PC-3 (cell line): ENCODE results near the gene ARHGAP27. TPM values are rescaled to one million over a fixed set of nuclear protein-coding genes. Genes with fewer than 3 reads are reported as not detected.

Experiments used
- ATAC-seq: fragments of 200-7000 bp; cut with Tn5 transposase; 2 replicates; pipeline ENCODE4 v1.9.1; 2020; ENCODE audit warnings: mild to moderate bottlenecking, moderate library complexity
- BruUV-seq: library from RNA; stranded (reverse); fragments of 400-500 nt; replicated peaks from 2 replicates; lab custom pipeline; 2021; lab: Mats Ljungman, UMichigan
- CTCF ChIA-PET: fragments of 300-600 bp; sonication (Branson Sonifier 250); formaldehyde crosslinking; loops from one replicate; lab custom pipeline; 2022; ENCODE audit warnings: antibody characterized with exemption; lab: Charles Lee
- POLR2A ChIA-PET: fragments of 300-600 bp; sonication (Branson Sonifier 250); formaldehyde crosslinking; loops from one replicate; lab custom pipeline; 2022; ENCODE audit warnings: antibody characterized with exemption; ENCODE audit not compliant: unreplicated experiment; lab: Charles Lee
- DNase-seq: peaks from one replicate; pipeline ENCODE4 v3.0.0-alpha.2; 2015
- H2AFZ ChIP-seq: fragments of 300-600 bp; sonication (generic); 2 replicates; pipeline ENCODE4 v1.6.0; 2016; ENCODE audit warnings: antibody characterized with exemption, low read length
- H3F3A ChIP-seq: fragments of 300-600 bp; sonication (generic); one replicate; pipeline ENCODE4 v1.6.0; 2017; ENCODE audit warnings: antibody characterized with exemption, low read length, control low read depth, mild to moderate bottlenecking; ENCODE audit not compliant: unreplicated experiment
- H3K27ac ChIP-seq: fragments of 300-600 bp; sonication (generic); 2 replicates; pipeline ENCODE4 v1.5.1; 2016; ENCODE audit warnings: mild to moderate bottlenecking, low read length
- H3K27me3 ChIP-seq: fragments of 300-600 bp; sonication (generic); 2 replicates; pipeline ENCODE4 v1.6.1; 2016; ENCODE audit warnings: low read length, mixed read lengths
- H3K36me3 ChIP-seq: fragments of 300-600 bp; sonication (generic); 2 replicates; pipeline ENCODE4 v1.6.1; 2016; ENCODE audit warnings: low read depth, mixed run types, low read length, mixed read lengths
- H3K4me1 ChIP-seq: fragments of 300-600 bp; sonication (generic); 2 replicates; pipeline ENCODE4 v1.5.1; 2016; ENCODE audit warnings: low read length; ENCODE audit not compliant: insufficient read depth
- H3K4me2 ChIP-seq: fragments of 300-600 bp; sonication (generic); 2 replicates; pipeline ENCODE4 v1.6.0; 2016; ENCODE audit warnings: low read length
- H3K4me3 ChIP-seq: fragments of 300-600 bp; sonication (generic); 2 replicates; pipeline ENCODE4 v1.5.1; 2016; ENCODE audit warnings: mild to moderate bottlenecking, low read length, mixed read lengths
- H3K79me2 ChIP-seq: fragments of 300-600 bp; sonication (generic); 2 replicates; pipeline ENCODE4 v1.6.1; 2017; ENCODE audit warnings: low read length, mixed read lengths
- H3K9ac ChIP-seq: fragments of 300-600 bp; sonication (generic); 2 replicates; pipeline ENCODE4 v1.6.0; 2016; ENCODE audit warnings: mild to moderate bottlenecking, low read length
- H3K9me2 ChIP-seq: fragments of 300-600 bp; sonication (generic); replicated peaks from 2 replicates; pipeline ENCODE4 v1.6.1; 2016; ENCODE audit warnings: mixed run types, low read length, mixed read lengths
- H3K9me3 ChIP-seq: fragments of 300-600 bp; sonication (generic); 2 replicates; pipeline ENCODE4 v1.6.1; 2016; ENCODE audit warnings: low read length, mixed read lengths
- H4K20me1 ChIP-seq: fragments of 300-600 bp; sonication (generic); 2 replicates; pipeline ENCODE4 v1.6.1; 2016; ENCODE audit warnings: low read length, mixed read lengths
- EZH2 ChIP-seq: fragments of 300-600 bp; sonication (generic); IDR thresholded peaks from one replicate; pipeline ENCODE4 v1.6.1; 2017; ENCODE audit warnings: antibody characterized with exemption, mild to moderate bottlenecking, low read length; ENCODE audit not compliant: unreplicated experiment
- EZH2phosphoT487 ChIP-seq: fragments of 300-600 bp; sonication (generic); IDR thresholded peaks from 2 replicates; pipeline ENCODE4 v1.6.1; 2018; ENCODE audit warnings: mild to moderate bottlenecking, antibody characterized with exemption, low read length, borderline replicate concordance
- intact Hi-C: fragments of 100-400 bp; cut with micrococcal nuclease; formaldehyde crosslinking; loops from 2 replicates; pipeline ENCODE4 v1.9.0; 2023
- total RNA-seq: library from RNA; depleted of rRNA; stranded (reverse); fragments of >200 nt; gene quantifications from 2 replicates; pipeline ENCODE4 v1.2.3, GENCODE V29; 2014
- TF ChIP-seq, protein P1 (sequence below): fragments of 300-600 bp; sonication (generic); conservative IDR thresholded peaks from 2 replicates; pipeline ENCODE4 v1.5.1; 2017; ENCODE audit warnings: antibody characterized with exemption, low read depth, mild to moderate bottlenecking, low read length

ARHGAP27 gene
- total RNA-seq, 1 experiment from 2014 or later, result 119 TPM

DNA sequence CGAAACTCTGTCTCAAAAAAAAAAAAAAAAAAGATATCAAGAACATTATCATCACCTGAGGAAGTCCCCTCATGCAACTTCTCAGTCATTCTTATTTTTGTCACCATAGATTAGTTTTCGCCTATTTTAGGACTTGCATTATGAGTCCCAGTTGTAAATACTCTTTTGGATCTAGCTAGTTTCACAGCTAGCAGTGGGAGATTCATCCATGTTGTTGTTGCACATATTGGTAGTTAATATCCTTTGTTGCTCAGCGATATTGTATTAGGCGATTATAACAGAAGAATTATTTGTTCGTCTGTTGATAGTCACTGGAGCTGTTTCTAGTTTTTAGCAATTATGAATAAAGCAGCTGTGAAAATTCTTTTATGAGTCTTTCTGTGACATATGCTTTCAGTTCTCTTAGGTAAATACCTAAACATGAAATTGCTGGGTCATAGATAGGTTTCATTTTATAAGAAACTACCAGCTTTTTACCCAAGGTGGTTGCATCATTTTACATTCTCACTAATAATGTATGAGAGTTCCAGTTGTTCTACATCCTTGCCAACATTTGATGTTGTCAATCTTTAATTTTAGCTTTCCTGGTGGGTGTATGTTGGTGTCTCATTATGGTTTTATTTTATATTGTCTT lies 75.2 kb downstream of the ARHGAP27 start:
- Histone ChIP-seq H3K4me2 (no peak overlapping the region), H3K9me2 (no peaks in the 10 kb centered on the region), H3K79me2 (no peaks in the 10 kb centered on the region), H3K9ac (no peak overlapping the region), H4K20me1 (no peaks in the 10 kb centered on the region), H3K4me1 (no peaks in the 10 kb centered on the region), H3K27me3 (no peaks in the 10 kb centered on the region), H3K27ac (no peak overlapping the region), H3K9me3 (no peaks in the 10 kb centered on the region), H2AFZ (no peak overlapping the region), H3F3A (no peaks in the 10 kb centered on the region), H3K36me3 (no peaks in the 10 kb centered on the region), H3K4me3 (no peak overlapping the region)
- BruUV-seq, result no TSS peak
- no peak for DNase-seq
- CTCF ChIA-PET, result no interaction called here
- TF ChIP-seq, protein P1, sequence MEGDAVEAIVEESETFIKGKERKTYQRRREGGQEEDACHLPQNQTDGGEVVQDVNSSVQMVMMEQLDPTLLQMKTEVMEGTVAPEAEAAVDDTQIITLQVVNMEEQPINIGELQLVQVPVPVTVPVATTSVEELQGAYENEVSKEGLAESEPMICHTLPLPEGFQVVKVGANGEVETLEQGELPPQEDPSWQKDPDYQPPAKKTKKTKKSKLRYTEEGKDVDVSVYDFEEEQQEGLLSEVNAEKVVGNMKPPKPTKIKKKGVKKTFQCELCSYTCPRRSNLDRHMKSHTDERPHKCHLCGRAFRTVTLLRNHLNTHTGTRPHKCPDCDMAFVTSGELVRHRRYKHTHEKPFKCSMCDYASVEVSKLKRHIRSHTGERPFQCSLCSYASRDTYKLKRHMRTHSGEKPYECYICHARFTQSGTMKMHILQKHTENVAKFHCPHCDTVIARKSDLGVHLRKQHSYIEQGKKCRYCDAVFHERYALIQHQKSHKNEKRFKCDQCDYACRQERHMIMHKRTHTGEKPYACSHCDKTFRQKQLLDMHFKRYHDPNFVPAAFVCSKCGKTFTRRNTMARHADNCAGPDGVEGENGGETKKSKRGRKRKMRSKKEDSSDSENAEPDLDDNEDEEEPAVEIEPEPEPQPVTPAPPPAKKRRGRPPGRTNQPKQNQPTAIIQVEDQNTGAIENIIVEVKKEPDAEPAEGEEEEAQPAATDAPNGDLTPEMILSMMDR, result no peak
- POLR2A ChIA-PET, result no interaction called here
- intact Hi-C loops, result no loop called here
- ATAC-seq, result no peak

GRCh38 chr17:45355087-45355486 lies 77.6 kb downstream of the ARHGAP27 start:
- peak; percentile 15 for DNase-seq
- H3K9ac ChIP-seq, result no peak overlapping the region
- POLR2A ChIA-PET, result no interaction called here
- no peak overlapping the region for H3K4me2 ChIP-seq
- TF ChIP-seq EZH2 (no peak), EZH2phosphoT487 (no peak)
- TF ChIP-seq, protein P1, result no peak
- intact Hi-C loops, result no loop called here
- no TSS peak for BruUV-seq
- H3F3A ChIP-seq, result no peaks in the 10 kb centered on the region
- H3K9me2 ChIP-seq, result no peaks in the 10 kb centered on the region
- no peak overlapping the region for H3K4me3 ChIP-seq
- ATAC-seq, result peak; percentile 38; the same call in 1 of the 2 replicates
- CTCF ChIA-PET, result no interaction called here
- no peaks in the 10 kb centered on the region for H3K79me2 ChIP-seq
- H3K9me3 ChIP-seq, result no peaks in the 10 kb centered on the region
- H2AFZ ChIP-seq, result no peak overlapping the region
- H3K27ac ChIP-seq, result no peak overlapping the region
- H3K27me3 ChIP-seq, result no peaks in the 10 kb centered on the region
- H3K4me1 ChIP-seq, result no peaks in the 10 kb centered on the region
- H4K20me1 ChIP-seq, result no peaks in the 10 kb centered on the region
- no peaks in the 10 kb centered on the region for H3K36me3 ChIP-seq

DNA sequence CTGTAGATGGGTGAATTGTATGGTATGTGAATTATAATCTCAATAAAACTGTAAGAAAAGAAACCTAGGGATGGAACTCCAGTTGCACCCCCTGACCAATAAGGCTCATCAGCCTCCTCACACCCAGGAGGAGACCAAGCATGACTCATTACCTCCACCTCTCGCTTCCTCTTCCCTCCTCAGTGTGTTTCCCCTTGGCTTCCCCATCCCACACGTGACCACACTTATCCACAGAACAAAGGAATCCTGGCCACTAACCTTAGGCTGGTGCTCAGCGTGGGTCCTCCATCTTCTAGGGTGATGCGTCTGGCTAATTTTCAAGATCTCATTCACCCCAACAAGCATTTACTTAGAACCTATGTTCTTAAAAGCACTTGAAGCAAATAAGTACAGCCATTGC lies 79.6 kb downstream of the ARHGAP27 start:
- no peak overlapping the region for H3K27ac ChIP-seq

More for the DNA sequence above, 79.6 kb downstream of the ARHGAP27 start:
- ChIA-PET CTCF (no interaction called here), POLR2A (no interaction called here)
- Histone ChIP-seq H3K4me2 (no peak overlapping the region), H3K79me2 (no peaks in the 10 kb centered on the region), H2AFZ (no peak overlapping the region), H3K9ac (no peak overlapping the region), H3K4me1 (no peaks in the 10 kb centered on the region), H3K36me3 (no peaks in the 10 kb centered on the region), H3K27me3 (no peaks in the 10 kb centered on the region), H3K9me2 (no peaks in the 10 kb centered on the region), H4K20me1 (no peaks in the 10 kb centered on the region), H3K4me3 (no peak overlapping the region), H3F3A (no peaks in the 10 kb centered on the region), H3K9me3 (no peaks in the 10 kb centered on the region)
- intact Hi-C loops, result no loop called here
- DNase-seq (no peak), ATAC-seq (no peak)
- no peak for TF ChIP-seq EZH2
- TF ChIP-seq, protein P1, result no peak
- BruUV-seq, result no TSS peak
